Fibroblast of skin of right biceps (primary cell): ENCODE results near the gene TRIM58.

Experiments
- DNase-seq: peaks from one replicate; pipeline ENCODE4 v3.0.0-alpha.2; 2013

Gene TRIM58, protein sequence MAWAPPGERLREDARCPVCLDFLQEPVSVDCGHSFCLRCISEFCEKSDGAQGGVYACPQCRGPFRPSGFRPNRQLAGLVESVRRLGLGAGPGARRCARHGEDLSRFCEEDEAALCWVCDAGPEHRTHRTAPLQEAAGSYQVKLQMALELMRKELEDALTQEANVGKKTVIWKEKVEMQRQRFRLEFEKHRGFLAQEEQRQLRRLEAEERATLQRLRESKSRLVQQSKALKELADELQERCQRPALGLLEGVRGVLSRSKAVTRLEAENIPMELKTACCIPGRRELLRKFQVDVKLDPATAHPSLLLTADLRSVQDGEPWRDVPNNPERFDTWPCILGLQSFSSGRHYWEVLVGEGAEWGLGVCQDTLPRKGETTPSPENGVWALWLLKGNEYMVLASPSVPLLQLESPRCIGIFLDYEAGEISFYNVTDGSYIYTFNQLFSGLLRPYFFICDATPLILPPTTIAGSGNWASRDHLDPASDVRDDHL

DNA sequence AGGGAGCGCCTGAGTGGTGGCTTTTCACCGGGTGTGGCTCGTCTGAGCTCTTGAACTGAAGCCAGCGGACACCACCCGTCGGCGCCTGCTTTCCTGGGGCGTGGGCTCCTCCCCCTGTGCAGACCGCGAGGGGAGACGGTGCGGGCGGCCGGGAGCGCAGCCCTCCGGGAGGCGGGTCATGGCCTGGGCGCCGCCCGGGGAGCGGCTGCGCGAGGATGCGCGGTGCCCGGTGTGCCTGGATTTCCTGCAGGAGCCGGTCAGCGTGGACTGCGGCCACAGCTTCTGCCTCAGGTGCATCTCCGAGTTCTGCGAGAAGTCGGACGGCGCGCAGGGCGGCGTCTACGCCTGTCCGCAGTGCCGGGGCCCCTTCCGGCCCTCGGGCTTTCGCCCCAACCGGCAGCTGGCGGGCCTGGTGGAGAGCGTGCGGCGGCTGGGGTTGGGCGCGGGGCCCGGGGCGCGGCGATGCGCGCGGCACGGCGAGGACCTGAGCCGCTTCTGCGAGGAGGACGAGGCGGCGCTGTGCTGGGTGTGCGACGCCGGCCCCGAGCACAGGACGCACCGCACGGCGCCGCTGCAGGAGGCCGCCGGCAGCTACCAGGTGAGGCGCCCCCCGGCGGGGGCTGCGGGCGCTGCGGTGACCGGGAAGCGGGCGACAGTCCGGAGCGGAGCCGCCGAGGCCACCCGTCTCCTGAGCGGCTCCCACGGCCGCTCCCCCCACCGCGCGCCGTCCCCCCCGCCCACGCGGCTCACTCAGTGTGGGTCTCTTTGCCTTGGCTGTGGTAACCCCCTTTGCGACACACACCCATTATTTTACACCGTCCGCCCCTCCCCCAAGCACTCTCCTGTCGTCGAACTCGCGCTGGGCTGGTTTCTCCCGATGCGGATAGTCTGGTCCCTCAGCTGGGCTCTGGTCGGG is at the start of gene TRIM58:
TRIM58 (plus strand) TSS at position 119 of the 916 bp plus-strand sequence; CDS start at position 179, 60 bp downstream.
- no peak for DNase-seq

DNA sequence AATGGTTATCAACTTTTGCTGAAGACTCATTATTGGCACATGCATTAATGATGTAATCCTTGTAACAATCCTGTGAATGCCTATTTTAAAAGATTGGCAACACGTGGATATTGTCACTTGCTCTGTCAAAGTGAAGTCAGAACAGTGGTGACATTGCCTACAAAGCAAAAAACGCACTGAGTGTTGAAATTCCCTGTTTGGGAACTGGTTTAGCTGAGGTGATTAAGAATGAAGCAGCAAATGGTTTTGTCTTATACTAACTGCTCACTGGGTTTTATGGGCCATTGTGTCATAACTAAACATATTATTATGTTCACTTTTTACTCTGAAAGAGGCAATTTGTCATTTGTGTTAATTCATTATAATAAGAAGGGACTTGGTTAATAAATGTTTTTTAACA is 44.4 kb upstream of the TRIM58 start:
- no peak for DNase-seq

DNA sequence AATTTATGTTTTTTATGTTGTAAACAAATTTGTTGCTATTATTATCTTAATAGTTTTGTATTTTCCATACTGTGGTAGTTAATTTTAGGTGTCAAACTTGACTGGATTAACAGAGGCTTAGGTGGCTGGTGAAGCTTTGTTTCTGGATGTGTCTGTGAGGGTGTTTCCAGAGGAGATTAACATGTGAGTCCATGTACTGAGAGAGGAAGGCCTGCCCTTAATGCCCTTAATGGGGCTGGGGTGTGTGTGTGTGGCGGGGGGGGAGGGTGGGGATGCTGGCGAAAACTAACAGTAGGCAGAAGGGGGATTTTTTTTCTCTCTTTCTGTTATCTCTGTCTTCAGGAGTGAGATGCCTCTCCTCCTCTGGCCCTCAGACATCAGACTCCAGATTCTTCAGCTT is 34.9 kb upstream of the TRIM58 start:
- DNase-seq, result no peak

DNA sequence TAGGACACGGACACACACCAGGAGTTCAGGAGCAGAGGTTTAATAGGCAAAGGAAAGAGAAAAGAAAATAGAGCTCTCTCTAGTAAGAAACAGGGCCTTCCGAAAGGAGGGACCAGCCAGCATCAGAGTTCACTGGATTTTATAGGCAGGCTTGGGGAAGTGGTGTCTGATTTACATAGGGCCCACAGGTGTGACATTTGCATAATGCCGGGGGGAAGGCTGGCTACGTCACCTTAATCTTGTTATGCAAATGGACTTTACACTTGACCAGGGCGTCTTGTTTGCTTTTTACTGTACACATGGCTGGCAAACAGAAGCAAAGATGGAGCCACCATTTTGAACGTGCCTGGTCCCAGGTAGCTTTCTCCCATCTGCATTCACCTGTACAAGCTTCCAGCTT is 33.0 kb upstream of the TRIM58 start, which contains the start of gene OR14A16:
OR14A16 (minus strand) TSS at position 97 of the 400 bp plus-strand sequence. CDS start 8,390 bp downstream, outside the sequence.
- no peak for DNase-seq

GRCh38 chr1:247825362-247825761 is 31.6 kb upstream of the TRIM58 start:
- no peak for DNase-seq

DNA sequence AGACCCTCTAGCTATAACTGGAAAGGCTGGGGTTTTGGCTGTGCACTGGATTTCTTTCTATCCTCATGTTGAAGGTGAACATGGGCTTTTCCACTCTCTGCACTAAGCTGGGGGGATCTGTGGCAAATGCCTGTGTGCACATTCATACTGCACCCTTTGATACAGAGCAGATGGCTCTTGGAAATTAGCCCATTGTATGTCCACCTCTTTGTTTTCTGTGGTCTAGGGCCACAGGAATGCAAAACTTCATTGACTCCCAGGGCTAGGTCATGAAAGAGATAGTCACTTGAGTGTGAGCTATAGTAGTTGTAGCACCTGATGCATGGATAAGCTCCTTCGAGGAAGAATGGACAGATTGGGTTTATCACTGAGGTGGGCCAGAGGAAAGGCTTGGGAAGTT is 27.3 kb upstream of the TRIM58 start:
- DNase-seq, result no peak

- no peak for DNase-seq
Measured at GRCh38 chr1:247833601-247834000, 23.4 kb upstream of the TRIM58 start.

DNA sequence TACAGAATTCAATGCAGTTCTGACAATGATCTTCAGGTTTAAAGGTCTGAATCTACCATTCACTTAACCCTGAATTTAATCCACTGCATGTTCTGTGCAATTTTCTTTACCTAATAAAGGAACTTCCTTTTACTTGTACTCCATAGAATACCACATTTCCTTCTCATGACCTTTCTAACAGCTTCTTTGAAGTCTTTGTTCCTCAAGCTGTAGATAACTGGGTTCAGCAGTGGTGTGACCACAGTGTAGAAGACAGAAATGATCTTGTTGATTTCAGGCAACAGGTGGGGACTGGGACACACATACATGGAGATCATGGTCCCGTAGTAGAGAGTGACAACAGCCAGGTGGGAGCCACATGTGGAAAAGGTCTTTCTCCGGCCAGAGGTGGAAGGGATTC is 16.2 kb upstream of the TRIM58 start:
- no peak for DNase-seq

DNA sequence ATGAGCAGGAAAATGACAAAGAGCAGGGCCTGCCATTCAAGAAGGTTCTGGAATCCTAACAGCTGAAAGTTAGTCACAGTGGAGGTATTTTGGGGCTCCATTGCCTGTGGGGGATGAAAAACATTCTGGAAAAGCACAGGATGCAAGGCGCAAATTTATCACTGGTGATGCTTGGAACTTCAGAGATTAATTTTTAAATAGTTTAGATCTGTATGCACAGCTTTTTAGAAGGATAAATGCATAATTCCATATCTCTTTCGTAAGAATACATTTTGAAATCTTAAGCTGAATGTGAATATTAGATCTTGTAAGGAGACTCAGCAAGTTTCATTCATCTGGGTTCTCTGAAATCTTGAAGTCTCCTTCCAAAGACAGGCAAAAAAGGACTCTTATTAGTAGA is 15.2 kb upstream of the TRIM58 start, which contains the start of gene OR11L1:
OR11L1 (minus strand) TSS at position 101 of the 400 bp plus-strand sequence; CDS start at position 101, 0 bp downstream.
- DNase-seq, result no peak

- DNase-seq, result no peak
Measured at GRCh38 chr1:247843411-247843810, 13.6 kb upstream of the TRIM58 start.

GRCh38 chr1:247845011-247845692 is 11.8 kb upstream of the TRIM58 start:
- DNase-seq, result no peak

GRCh38 chr1:247845693-247846017 is 11.3 kb upstream of the TRIM58 start:
- DNase-seq, result no peak

DNA sequence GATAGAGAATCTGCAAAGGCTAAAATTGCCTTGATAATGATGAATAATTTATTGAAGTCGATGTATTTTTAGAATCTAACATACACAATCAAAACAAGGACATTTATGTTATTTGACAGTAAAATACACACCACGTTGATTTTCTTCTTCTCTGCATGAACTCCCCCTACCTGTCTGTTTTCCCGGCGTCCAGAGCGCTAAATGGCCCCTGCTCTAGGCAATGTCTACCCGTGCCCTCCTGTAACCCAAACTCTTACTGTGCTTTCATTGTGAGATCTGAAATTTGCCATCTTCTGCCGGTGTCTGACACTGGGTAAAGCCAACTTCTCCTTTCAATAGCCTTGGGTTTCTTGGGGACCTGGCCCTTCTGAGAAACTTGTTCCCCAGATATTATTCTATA is 8.6 kb upstream of the TRIM58 start:
- no peak for DNase-seq

DNA sequence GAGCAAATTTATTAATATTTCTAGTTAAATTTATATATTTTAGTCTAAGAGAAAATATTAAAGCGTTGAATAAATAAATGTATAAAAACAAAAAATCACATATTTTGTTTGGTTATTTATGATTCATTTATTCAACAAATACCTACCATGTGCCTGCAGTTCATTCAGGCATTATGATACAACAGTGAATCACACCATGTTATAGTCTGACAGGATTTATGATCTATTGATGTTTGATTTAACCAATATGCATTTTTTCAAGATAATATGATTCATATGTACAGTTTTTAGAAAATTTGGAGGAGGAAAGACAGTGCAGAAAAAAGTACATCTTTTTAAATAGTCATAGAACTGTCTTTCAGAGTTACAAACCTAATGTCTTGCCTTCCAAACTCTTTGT is 7.4 kb upstream of the TRIM58 start:
- no peak for DNase-seq

- DNase-seq, result no peak
Measured at GRCh38 chr1:247854899-247855545, 2.0 kb upstream of the TRIM58 start.

DNA sequence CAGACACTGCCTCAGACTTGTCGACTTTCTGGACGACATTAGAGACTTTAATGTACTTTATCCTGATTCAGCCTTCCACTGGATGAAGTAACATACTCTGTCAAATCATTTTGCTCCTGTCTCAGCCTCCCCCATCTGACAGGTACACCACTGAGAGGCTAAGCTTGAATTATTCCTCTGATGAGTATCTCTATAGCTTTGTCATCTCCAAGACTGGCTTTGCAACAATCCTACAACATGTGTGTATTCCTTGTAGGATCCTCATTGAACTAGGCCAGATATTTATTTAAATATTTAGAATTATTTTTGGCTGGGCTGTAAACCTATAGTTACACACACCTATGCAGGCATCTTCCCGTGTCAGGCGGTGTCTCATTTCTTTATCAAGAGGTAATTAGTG is 1.1 kb upstream of the TRIM58 start:
- no peak for DNase-seq

- DNase-seq, result no peak
Measured at GRCh38 chr1:247857985-247858619, 1.1 kb downstream of the TRIM58 start.

- DNase-seq, result no peak
Measured at GRCh38 chr1:247862756-247863155, 5.8 kb downstream of the TRIM58 start.

DNA sequence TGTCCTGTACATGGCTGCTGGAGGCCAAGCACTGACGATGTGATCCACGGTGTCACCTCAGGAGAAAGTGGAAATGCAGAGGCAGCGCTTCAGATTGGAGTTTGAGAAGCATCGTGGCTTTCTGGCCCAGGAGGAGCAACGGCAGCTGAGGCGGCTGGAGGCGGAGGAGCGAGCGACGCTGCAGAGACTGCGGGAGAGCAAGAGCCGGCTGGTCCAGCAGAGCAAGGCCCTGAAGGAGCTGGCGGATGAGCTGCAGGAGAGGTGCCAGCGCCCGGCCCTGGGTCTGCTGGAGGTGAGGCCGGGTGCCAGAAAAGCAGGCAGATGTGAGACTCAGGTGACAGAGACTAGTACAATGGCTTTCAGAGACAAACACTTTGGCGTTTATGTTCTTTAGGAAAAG is 7.7 kb downstream of the TRIM58 start:
- no peak for DNase-seq

DNA sequence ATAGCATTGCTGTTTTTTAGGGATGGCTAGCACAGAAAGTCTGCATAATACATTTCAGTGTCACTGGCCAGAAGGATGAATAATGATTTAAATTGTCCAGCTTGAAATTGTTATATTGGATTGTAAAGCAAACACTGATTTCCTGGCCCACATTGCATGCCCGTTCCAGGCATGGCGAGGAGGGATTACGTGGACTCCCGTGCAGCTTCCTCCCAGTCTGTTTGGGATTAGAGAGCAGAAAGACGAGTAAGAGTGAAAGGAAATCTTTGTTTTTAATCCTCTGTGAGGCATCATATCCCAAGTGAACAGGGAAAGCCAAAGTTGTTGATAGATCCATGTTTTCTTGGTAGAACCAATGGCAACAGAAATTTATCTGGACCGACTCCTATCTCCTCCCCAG is 8.4 kb downstream of the TRIM58 start:
- no peak for DNase-seq

DNA sequence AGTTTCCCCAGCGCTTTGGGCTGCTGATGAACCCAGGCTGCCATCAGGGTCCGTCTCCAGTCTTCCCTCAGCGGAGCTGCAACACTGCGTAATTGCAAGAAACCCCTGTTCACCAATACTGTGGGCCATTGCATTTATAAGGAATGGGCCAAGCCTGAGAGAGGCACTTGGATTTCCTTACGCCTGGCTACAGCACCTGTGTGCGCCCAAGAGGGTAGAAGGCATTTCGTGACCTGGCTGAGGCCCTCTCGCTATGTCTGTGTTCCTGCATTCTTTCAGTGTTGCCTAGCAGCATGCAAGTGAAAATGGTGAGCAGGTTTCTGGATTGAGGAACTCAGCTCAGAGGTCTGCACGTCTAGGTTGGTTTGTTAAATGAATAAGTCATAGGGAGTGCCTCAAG is 26.4 kb downstream of the TRIM58 start:
- no peak for DNase-seq

DNA sequence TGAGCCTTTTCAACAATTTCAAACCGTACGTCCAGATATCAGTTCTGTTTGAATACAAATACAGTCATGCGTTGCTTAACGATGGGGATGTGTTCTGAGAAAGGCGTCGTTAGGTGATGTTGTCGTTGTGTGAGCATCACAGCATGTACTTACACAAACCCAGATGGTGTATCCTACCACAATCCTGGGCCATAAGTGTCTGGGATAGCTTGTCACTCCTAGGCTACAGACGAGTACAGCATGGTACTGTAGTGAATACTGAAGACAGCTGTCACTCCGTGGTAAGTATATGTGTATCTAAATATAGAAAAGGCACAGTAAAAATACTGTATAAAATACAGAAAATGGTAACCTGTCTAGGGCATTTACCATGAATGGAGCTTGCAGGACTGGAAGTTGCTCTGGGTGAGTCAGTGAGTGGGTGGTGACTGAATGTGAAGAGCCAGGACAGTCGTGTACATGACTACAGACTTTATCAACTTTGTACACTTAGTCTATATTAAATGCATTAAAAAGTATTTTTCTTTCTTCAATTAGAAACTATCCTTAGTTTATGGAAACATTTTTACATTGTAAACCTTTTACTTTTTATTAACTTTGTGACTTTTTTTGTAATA is 27.9 kb downstream of the TRIM58 start:
- no peak for DNase-seq
